Smooth muscle cell (in vitro differentiated cells): Measurements from ENCODE around the gene DYNLT2. TPM values are rescaled to one million over a fixed set of nuclear protein-coding genes. Genes with fewer than 3 reads are reported as not detected.

Experiments
- DNase-seq: peaks from one replicate; lab custom pipeline; 2025; ENCODE audit not compliant: unreplicated experiment; lab: John Stamatoyannopoulos, UW
- H2AFZ ChIP-seq: fragments of 200-600 bp; sonication (generic); 2 replicates; pipeline ENCODE4 v1.6.0; 2016; ENCODE audit warnings: antibody characterized with exemption, low read depth, mild to moderate bottlenecking
- H3F3A ChIP-seq: fragments of 200-600 bp; sonication (generic); 2 replicates; pipeline ENCODE4 v1.6.0; 2017; ENCODE audit warnings: antibody characterized with exemption, low read depth
- H3K27ac ChIP-seq: fragments of 200-600 bp; sonication (generic); 2 replicates; pipeline ENCODE4 v1.5.1; 2016; ENCODE audit warnings: low read depth, mild to moderate bottlenecking
- H3K27me3 ChIP-seq: fragments of 200-600 bp; sonication (generic); 2 replicates; pipeline ENCODE4 v1.6.1; 2016; ENCODE audit warnings: low read depth, mild to moderate bottlenecking
- H3K36me3 ChIP-seq: fragments of 200-600 bp; sonication (generic); 2 replicates; pipeline ENCODE4 v1.5.1; 2016; ENCODE audit warnings: low read depth
- H3K4me1 ChIP-seq: fragments of 200-600 bp; sonication (generic); 2 replicates; pipeline ENCODE4 v1.5.1; 2016; ENCODE audit warnings: low read depth
- H3K4me2 ChIP-seq: fragments of 200-600 bp; sonication (generic); 2 replicates; pipeline ENCODE4 v1.6.0; 2016; ENCODE audit warnings: mild to moderate bottlenecking
- H3K4me3 ChIP-seq: fragments of 200-600 bp; sonication (generic); 2 replicates; pipeline ENCODE4 v1.5.1; 2016; ENCODE audit warnings: mild to moderate bottlenecking
- H3K79me2 ChIP-seq: fragments of 200-600 bp; sonication (generic); 2 replicates; pipeline ENCODE4 v1.6.0; 2016; ENCODE audit warnings: low read depth, mild to moderate bottlenecking
- H3K9ac ChIP-seq: fragments of 200-600 bp; sonication (generic); 2 replicates; pipeline ENCODE4 v1.6.0; 2016; ENCODE audit warnings: low read depth
- H3K9me3 ChIP-seq: fragments of 200-600 bp; sonication (generic); replicated peaks from 2 replicates; pipeline ENCODE4 v1.5.1; 2016; ENCODE audit warnings: low read depth
- H4K20me1 ChIP-seq: fragments of 200-600 bp; sonication (generic); 2 replicates; pipeline ENCODE4 v1.6.0; 2016; ENCODE audit warnings: low read depth
- WGBS: methylation state at CpG from one replicate; pipeline ENCODE4 v1.1.7; 2016; ENCODE audit warnings: low lambda C conversion rate; 5-methylcytosine and 5-hydroxymethylcytosine counted together
- polyA plus RNA-seq: library from polyadenylated mRNA; unstranded; fragments of >200 nt; fragmentation: Nextera tagmentation; extraction: Ambion mirVana; gene quantifications from 2 replicates; pipeline ENCODE4 v1.2.1, GENCODE V29; 2016
- total RNA-seq: library from RNA; depleted of rRNA; stranded (reverse); fragments of >200 nt; gene quantifications from 2 replicates; pipeline ENCODE4 v1.2.3, GENCODE V29; 2014
- TF ChIP-seq, protein P1 (sequence below): fragments of 200-600 bp; sonication (generic); IDR thresholded peaks from 2 replicates; pipeline ENCODE4 v1.5.1; 2017; ENCODE audit warnings: borderline replicate concordance, mild to moderate bottlenecking, antibody characterized with exemption; ENCODE audit not compliant: insufficient read depth, poor library complexity, severe bottlenecking

Gene DYNLT2
- total and polyA plus RNA-seq, 2 experiments from 2014 or later = 0.89 to 2.1 TPM

DNA sequence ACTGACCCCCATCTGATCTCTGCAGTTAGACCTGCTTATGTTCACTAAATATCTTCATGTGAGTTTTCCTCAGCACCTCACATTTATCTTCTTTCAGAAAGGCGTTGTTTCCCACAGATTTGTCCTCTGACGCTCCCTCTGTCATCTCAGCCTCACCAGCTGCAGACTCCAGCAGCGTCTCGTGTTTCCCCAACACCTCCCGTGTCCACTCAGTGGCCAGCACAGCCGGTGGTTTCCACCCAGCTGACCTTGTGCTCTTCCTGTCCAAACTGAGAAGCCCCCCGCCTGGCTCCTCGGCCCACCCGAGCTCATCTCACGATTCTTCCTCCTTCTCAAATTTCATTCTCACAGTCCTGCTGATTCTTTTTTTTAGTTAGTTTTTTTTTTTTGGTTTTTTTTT is 12.5 kb upstream of the DYNLT2 start:
- H3F3A ChIP-seq = no peaks in the 10 kb centered on the region
- no peaks in the 10 kb centered on the region for H3K9me3 ChIP-seq
- no peaks in the 10 kb centered on the region for H3K27me3 ChIP-seq
- H3K9ac ChIP-seq = no peak overlapping the region
- H3K79me2 ChIP-seq = no peaks in the 10 kb centered on the region
- no peaks in the 10 kb centered on the region for H3K4me1 ChIP-seq
- H3K4me2 ChIP-seq = no peak overlapping the region
- no peaks in the 10 kb centered on the region for H3K36me3 ChIP-seq
- DNase-seq = no peak
- no peak overlapping the region for H2AFZ ChIP-seq
- WGBS = 96% methylated on average over 10 of the region's 10 CpGs
- TF ChIP-seq, protein P1, sequence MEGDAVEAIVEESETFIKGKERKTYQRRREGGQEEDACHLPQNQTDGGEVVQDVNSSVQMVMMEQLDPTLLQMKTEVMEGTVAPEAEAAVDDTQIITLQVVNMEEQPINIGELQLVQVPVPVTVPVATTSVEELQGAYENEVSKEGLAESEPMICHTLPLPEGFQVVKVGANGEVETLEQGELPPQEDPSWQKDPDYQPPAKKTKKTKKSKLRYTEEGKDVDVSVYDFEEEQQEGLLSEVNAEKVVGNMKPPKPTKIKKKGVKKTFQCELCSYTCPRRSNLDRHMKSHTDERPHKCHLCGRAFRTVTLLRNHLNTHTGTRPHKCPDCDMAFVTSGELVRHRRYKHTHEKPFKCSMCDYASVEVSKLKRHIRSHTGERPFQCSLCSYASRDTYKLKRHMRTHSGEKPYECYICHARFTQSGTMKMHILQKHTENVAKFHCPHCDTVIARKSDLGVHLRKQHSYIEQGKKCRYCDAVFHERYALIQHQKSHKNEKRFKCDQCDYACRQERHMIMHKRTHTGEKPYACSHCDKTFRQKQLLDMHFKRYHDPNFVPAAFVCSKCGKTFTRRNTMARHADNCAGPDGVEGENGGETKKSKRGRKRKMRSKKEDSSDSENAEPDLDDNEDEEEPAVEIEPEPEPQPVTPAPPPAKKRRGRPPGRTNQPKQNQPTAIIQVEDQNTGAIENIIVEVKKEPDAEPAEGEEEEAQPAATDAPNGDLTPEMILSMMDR = no peak
- no peaks in the 10 kb centered on the region for H4K20me1 ChIP-seq
- H3K27ac ChIP-seq = no peak overlapping the region
- H3K4me3 ChIP-seq = no peak overlapping the region

DNA sequence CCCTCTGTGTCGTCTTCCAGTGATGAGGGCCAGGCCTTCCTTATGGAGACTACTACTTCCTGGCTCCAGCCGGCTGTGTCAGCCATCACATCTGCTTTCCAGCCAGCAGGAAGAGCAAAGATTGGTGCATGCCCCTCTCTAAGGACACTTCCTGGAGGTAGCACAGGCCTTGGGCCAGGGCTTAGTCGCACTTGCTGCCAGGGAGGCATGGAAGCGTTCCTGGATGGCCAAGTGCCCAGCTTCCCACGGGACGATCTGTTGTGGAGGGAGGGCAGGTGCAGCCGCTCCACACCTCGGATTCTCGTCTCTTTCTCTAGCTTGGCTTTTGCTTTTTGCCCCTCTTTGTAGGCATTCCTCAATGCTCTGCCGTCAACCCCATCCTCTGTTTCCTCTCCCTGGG is 11.9 kb upstream of the DYNLT2 start:
- Histone ChIP-seq H3K9ac (no peak overlapping the region), H3K9me3 (no peaks in the 10 kb centered on the region), H3K27me3 (no peaks in the 10 kb centered on the region), H2AFZ (no peak overlapping the region), H3K79me2 (no peaks in the 10 kb centered on the region), H3F3A (no peaks in the 10 kb centered on the region), H3K4me2 (no peak overlapping the region), H4K20me1 (no peaks in the 10 kb centered on the region), H3K36me3 (no peaks in the 10 kb centered on the region), H3K27ac (no peak overlapping the region), H3K4me3 (no peak overlapping the region), H3K4me1 (no peaks in the 10 kb centered on the region)
- no peak for DNase-seq
- TF ChIP-seq, protein P1 = no peak
- 95% methylated on average over 10 of the region's 10 CpGs for WGBS

DNA sequence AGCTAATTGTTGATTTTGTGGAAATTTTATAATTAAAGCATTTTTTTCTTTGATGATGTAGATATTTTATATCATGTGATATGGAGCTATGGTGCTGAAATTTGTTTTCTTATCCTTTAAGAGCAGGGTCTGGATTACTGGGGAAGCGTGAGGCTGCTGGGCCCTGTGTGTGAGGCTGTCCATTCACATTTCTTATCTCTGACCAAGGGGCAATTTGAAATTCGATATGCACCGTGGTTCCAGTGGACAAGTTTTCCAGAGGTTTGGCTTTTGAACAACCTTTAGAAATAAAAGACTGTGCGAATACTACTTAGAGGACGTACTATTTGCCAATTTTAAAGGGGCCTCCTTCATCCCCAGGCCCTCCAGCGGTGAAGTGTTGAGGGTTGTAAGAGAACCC is 3.8 kb upstream of the DYNLT2 start:
- no peak for DNase-seq
- TF ChIP-seq, protein P1 = no peak
- H3K36me3 ChIP-seq = no peaks in the 10 kb centered on the region
- peaks cover 16% of the 10 kb centered on the region for H3K4me1 ChIP-seq
- no peak overlapping the region for H3K27ac ChIP-seq
- H3K9ac ChIP-seq = no peak overlapping the region
- H3F3A ChIP-seq = no peaks in the 10 kb centered on the region
- H4K20me1 ChIP-seq = no peaks in the 10 kb centered on the region
- peaks cover 16% of the 10 kb centered on the region for H3K79me2 ChIP-seq
- no peak overlapping the region for H3K4me2 ChIP-seq
- H3K27me3 ChIP-seq = no peaks in the 10 kb centered on the region
- H3K4me3 ChIP-seq = no peak overlapping the region
- WGBS = 84% methylated on average over 6 of the region's 6 CpGs
- no peaks in the 10 kb centered on the region for H3K9me3 ChIP-seq
- no peak overlapping the region for H2AFZ ChIP-seq

DNA sequence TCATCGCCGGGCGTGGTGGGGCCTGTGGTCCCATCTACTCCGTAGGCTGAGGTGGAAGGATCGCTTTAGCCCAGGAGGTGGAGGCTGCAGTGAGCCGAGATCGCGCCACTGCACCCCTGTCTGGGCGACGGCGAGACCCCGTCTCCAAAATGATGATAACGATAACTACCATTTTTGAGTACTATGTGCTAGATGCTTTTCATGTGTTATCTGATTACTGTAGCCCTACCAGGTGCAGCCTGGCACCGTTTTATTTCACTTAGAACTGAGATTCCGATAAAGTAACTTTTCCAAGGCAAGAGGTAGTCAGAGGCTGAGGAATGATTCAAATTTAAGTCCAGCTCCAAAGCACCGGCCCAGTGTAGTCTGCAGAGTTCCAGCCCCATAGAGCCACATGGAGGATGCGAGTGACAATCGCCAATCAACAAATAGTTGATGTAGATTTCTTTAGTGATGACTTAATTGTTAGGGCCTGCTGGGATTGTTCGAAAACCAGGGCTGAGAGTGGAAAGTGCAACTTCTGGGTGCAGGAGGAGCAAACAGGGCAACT is 777 bp upstream of the DYNLT2 start:
- TF ChIP-seq, protein P1 = no peak
- peak overlapping the region; percentile 81 for H2AFZ ChIP-seq
- WGBS = 8% methylated on average over 19 of the region's 19 CpGs
- H3F3A ChIP-seq = no peaks in the 10 kb centered on the region
- H3K9me3 ChIP-seq = no peaks in the 10 kb centered on the region
- H3K4me3 ChIP-seq = peak overlapping the region; percentile 93
- H3K4me1 ChIP-seq = peaks cover 19% of the 10 kb centered on the region
- no peak for DNase-seq
- no peaks in the 10 kb centered on the region for H4K20me1 ChIP-seq
- peak overlapping the region; percentile 87 for H3K27ac ChIP-seq
- H3K27me3 ChIP-seq = no peaks in the 10 kb centered on the region
- peak overlapping the region; percentile 98 for H3K9ac ChIP-seq
- H3K36me3 ChIP-seq = no peaks in the 10 kb centered on the region
- H3K4me2 ChIP-seq = peak overlapping the region; percentile 98
- H3K79me2 ChIP-seq = peaks cover 17% of the 10 kb centered on the region
